CD4-positive, alpha-beta T cell treated with Interleukin-1 beta for 1 hour (primary cell): Measurements from ENCODE around the gene RASA3.
"Not testable (repeated sequence)": the region's sequence is repeated elsewhere in the genome, so short reads cannot be mapped to it uniquely, and the experiment has no call there.

Experiments
- DNase-seq, 2 donors: peaks; one replicate each; pipeline ENCODE4 v3.0.0-alpha.2; 2020 to 2022

The RASA3 gene

GRCh38 chr13:114077933-114078325 is 54.5 kb downstream of the RASA3 start:
- no peak for DNase-seq

- no peak for DNase-seq
These were observed 55.1 kb downstream of the RASA3 start for GRCh38 chr13:114077099-114077932.

DNA sequence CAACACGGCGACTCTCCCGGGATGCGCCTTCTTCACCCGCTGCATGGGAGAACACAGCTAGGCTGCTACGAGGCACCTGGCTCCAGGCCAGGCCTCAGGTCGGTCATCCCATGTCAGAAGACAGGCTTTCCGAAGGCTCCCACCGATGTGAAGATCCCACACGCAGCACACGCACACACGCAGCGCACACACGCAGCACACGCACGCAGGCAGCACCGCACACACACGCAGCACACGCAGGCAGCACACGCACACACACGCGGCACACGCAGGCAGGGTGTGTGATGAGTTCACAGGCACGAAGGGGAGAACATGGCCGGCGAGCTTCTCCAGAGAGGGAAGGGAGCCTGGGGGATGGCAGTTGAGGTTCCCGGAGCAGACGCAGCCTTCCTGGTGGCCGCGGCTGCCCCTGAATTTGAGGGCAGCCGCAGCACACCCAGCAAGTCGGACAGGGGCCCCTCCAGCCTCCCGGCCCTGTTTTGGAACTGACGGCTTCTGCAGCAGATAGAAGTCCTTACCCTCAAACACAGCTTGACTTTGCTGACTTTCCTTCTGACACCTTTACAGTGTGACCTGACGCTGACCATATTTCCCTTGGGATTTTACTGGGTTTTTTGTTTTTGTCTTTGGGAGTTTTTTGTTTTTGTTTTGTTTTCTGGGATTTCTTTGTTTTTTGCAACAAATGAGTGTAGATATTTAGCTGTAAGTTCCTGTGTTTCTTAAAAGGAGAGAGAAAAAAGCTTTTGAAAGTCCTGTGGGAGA is 55.9 kb downstream of the RASA3 start:
- DNase-seq, result no peak

GRCh38 chr13:114075811-114076210 is 56.6 kb downstream of the RASA3 start:
- DNase-seq, result not testable (repeated sequence)

DNA sequence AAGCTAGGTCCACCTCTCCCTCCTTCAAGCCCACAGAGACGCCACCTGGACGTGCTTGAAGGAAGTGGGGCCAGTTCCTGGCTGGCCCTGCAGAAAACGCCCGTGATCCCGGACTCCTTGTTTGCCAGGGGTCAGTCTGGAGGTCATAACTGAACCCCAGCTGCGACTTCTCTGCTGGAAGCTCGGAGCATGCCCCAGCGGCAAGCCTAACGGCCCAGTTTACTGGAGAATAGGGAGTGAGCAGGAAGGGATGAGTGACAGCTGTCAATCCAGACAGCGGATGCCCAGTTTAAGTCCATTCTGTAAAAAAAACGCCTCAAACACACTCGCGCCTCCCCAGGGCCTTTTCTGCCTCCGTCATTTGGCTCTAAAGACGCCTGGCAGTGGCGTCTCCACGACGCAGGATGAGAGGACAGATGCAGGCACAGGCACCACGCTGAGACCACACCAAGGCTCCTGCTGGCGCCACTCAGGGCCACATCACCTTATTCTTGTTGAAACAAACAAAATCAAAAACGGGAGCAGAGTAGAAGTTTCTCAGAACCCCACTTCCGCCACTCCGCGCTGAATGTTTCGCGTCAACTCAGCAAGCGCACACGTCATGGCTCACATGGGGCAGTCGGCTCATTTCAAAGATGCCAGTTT is 57.6 kb downstream of the RASA3 start:
- DNase-seq, result no peak

DNA sequence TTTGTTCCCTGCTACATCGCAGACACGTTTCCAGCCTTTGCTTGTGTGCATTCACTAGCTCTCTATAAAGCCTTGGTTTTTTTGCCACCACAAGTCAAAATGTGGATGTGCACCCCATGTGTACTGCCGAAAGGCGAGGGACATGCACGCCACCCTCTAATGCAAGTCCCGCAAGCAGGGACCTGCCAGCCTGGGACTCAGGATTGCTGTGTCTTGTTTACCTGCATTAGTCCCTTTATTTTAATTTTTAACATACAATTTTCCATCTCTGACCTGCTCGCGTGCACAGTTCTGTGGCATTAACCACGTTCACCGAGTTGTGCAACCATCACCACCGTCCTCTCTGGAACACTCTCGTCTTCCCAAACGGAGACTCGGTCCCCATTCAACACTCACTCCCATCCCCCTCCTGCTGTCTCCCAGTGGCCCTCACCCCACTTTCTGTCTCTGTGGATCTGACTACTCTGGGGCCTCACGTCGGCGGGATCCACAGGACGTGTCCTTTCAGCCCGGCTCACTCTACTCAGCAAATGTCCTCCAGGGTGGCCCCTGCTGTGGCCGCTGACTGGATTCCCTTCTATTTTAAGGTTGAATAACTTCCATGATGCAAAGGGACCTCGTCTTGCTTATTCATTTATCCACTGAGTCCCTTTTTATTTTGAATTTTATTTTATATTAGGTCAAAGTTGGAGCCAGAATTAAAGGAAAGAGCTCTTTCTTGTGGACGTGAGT is 58.4 kb downstream of the RASA3 start:
- DNase-seq, result no peak

- DNase-seq, result no peak
These were observed 60.0 kb downstream of the RASA3 start for GRCh38 chr13:114072421-114072820.

GRCh38 chr13:114071991-114072390 is 60.4 kb downstream of the RASA3 start:
- DNase-seq, result no peak

- DNase-seq, result no peak
These were observed 61.0 kb downstream of the RASA3 start for GRCh38 chr13:114071410-114071809.

DNA sequence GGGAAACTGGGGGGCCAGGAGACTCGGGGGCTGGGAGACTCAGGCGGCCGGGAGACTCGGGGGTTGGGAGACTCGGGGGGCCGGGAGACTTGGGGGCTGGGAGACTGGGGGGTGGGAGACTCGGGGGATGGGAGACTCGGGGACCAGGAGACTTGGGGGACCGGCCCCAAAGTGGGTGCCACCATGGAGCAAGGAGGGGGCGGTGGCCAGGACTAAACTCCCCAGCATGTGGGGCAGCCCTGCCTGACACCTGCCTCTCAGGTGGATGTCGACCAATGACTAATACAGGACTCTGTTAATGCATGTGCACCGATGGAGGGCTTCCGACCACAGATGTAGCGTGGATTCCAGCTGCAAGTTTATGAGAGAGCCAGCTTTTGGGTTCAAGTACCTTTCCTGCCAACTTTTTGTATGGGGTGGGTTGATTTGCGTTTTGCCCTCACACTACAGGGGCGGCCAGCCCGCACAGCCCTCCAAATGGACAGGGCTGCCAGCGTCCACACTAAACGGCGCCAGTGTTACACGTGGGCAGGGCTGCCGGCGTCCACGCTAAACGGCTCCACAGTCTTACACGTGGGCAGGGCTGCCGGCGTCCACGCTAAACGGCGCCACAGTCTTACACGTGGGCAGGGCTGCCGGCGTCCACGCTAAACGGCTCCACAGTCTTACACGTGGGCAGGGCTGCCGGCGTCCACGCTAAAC is 62.2 kb downstream of the RASA3 start:
- DNase-seq, result no peak

- DNase-seq, result no peak
These were observed 62.9 kb downstream of the RASA3 start for GRCh38 chr13:114069376-114070097.

- DNase-seq, result no peak
These were observed 63.6 kb downstream of the RASA3 start for GRCh38 chr13:114068656-114069318.

GRCh38 chr13:114067886-114068651 is 64.4 kb downstream of the RASA3 start:
- DNase-seq, result peak; percentile 32 to 39

DNA sequence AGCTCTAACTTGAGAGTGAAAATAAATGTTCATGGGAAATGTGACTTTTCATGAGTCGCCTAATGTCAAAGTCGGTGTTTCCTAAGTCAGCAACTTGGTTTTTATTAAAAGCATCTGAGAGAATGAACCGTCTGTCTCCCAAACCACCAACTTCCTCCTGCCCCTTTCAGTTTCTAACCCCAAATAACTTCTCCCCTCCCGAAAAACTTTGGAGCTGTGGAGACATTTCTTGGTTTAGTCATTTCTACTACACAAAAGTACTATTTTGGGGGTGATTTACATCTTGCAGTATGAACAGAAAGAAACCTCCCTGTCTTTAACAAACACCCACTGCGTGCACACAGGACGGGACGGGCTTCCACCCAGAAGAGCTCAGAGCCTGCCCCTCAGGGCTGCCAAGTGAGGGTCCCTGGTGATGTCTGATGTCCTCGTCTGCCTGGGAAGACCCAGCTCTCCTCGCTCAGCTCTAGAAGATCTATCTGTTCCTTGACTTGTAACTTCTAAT is 65.0 kb downstream of the RASA3 start:
- peak in 1 of 2 donors; percentile 22 for DNase-seq

DNA sequence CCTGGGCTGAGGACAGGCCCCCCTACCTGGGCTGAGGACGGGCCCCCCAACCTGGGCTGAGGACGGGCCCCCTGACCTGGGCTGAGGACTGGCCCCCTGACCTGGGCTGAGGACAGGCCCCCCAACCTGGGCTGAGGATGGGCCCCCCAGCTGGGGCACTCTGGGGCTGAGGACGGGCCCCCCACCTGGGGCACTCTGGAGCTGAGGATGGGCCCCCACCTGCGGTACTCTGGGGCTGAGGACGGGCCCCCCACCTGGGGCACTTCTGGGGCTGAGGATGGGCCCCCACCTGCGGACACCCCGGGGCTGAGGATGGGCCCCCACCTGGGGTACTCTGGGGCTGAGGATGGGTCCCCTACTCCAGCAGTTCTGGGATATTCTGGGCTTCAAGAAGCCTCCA is 65.5 kb downstream of the RASA3 start:
- no peak for DNase-seq

DNA sequence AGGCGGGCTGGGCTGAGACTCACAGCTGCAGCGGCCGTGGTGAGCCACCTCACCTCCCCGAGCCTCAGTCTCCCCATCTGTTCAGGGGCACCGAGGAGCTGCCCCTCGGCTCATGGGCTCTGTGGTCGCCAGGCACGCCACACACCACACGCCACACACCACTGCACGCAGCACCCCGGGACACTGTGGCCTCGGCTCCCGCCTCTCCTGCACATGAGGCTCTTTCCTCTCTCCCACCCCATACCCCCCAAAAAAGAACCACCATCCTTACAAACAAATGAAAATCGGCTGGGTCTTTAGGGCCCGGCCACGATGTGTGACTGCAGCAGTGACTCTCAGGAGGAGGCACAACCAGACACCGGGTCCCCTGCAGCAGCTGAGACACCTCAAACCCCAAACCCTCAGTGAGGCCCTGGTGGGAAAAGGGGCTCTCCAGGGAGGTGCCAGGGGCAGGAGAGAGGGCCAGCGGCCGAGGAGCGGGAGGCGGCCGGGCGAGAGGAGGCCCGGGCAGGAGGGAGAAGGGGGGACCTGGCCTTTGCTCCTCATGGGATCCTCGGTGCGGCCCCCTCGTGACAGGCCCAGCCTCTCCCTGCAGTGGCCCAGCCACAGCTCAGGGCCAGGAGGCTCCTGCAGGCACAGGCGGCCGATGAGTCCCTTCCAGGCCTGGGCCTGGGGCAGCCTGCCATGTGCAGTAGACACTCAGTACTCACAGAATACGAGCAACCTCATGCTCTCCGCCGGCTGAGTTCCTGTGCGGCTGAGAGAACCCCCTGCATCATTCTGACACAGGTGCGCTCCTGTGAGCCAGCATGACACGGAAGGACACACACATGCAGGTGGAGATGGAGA is 66.3 kb downstream of the RASA3 start:
- no peak for DNase-seq

GRCh38 chr13:114065141-114065925 is 67.1 kb downstream of the RASA3 start:
- DNase-seq, result peak; percentile 61 to 82
